ENCODE data around the gene INS. TPM values are rescaled to one million over a fixed set of nuclear protein-coding genes. Genes with fewer than 3 reads are reported as not detected.

INS gene
- total RNA-seq, 2 donors from 2014 or later = 1,947 to 16,276 TPM

DNA sequence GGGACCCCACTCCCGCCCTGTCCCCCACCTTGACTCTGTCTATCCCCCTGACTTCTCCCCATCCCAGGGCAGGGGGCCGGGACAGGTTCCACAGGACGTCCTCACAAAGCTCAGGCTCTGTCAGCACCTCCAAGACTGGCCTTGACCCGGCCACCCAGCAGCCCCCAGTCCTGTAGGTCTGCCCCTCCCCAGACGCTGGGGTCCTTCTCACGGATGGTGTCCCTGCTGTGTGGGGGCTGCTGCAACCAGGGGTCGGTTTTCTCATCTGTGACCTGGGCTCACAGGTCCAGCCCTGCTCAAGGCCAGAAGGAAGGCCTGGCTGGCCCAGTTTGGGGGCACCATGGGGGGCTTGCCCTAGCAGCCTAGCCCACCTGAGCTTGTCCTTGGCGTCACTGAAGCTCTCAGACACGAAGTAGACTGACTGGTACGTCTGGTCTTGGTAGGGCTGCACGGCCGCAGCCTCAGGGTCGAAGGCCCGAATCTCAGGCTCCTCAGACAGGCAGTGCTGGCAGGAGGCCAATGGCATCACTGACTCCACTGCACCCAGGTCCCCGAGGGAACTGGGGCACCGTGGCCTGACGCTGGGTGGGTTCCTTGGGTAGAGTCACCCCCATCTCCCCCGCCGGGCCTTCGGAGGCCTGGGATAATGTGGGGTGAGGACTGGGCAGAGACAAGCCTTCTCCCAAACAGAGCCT is 4.0 kb upstream of the INS start:
- peaks cover 7% of the 10 kb centered on the region for H3K4me1 ChIP-seq
- H3K36me3 ChIP-seq (replicated peaks in 1 of 2; ENCODE audit: insufficient read depth in 1 of 2, low read depth in 2 of 2) = no peaks in the 10 kb centered on the region
- intact Hi-C loops (cut with DNase I) = loop anchor here (5.0 kb wide), 1 partner anchor 273 kb away; the partner anchor contains the start of gene PRR33
- no peak for TF ChIP-seq POLR2A (IDR thresholded peaks at IDR 0.05)
- TF ChIP-seq, protein P1, sequence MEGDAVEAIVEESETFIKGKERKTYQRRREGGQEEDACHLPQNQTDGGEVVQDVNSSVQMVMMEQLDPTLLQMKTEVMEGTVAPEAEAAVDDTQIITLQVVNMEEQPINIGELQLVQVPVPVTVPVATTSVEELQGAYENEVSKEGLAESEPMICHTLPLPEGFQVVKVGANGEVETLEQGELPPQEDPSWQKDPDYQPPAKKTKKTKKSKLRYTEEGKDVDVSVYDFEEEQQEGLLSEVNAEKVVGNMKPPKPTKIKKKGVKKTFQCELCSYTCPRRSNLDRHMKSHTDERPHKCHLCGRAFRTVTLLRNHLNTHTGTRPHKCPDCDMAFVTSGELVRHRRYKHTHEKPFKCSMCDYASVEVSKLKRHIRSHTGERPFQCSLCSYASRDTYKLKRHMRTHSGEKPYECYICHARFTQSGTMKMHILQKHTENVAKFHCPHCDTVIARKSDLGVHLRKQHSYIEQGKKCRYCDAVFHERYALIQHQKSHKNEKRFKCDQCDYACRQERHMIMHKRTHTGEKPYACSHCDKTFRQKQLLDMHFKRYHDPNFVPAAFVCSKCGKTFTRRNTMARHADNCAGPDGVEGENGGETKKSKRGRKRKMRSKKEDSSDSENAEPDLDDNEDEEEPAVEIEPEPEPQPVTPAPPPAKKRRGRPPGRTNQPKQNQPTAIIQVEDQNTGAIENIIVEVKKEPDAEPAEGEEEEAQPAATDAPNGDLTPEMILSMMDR (IDR thresholded peaks at IDR 0.05) = no peak
- no peak for ATAC-seq
- H3K27ac ChIP-seq = no peak overlapping the region
- 50 to 58% methylated on average over 8 to 19 of the region's 20 CpGs for WGBS, 2 donors
- H3K27me3 ChIP-seq = no peaks in the 10 kb centered on the region
- H3K9me3 ChIP-seq = no peaks in the 10 kb centered on the region
- peak in 2 of 4 donors; percentile 36 to 49 for DNase-seq
- H3K4me3 ChIP-seq = no peak overlapping the region

DNA sequence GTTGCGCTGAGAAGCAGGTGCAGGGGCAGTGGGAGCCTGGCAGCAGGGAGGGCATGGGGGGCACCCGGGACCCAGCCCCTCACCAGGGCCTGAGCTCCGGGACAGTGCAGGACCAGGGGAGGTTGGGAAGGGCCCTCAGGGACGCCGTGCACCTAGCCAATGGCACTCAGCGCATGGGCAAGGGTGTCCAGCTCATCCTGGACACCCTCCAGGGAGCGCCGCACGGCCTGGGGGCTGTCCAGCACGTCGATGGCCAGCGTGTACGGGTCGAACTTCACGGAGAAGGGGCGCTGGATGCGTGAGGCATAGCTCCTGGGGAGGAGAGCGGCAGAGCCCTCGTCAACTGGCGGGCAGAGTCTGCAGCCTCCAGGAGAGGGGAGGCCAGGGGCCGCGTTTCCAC is 3.1 kb upstream of the INS start:
- DNase-seq = no peak
- H3K27ac ChIP-seq = no peak overlapping the region
- no peak for ATAC-seq
- H3K4me1 ChIP-seq = peaks cover 7% of the 10 kb centered on the region
- H3K36me3 ChIP-seq (replicated peaks in 1 of 2; ENCODE audit: insufficient read depth in 1 of 2, low read depth in 2 of 2) = no peaks in the 10 kb centered on the region
- H3K9me3 ChIP-seq = no peaks in the 10 kb centered on the region
- 80 to 81% methylated on average over 2 to 22 of the region's 22 CpGs for WGBS, 2 donors
- TF ChIP-seq, protein P1 (IDR thresholded peaks at IDR 0.05) = no peak
- TF ChIP-seq POLR2A (IDR thresholded peaks at IDR 0.05) = no peak
- H3K4me3 ChIP-seq = no peak overlapping the region
- intact Hi-C loops (cut with DNase I) = loop anchor here (5.0 kb wide), 1 partner anchor 272 kb away; the partner anchor contains the start of gene PRR33
- H3K27me3 ChIP-seq = no peaks in the 10 kb centered on the region

DNA sequence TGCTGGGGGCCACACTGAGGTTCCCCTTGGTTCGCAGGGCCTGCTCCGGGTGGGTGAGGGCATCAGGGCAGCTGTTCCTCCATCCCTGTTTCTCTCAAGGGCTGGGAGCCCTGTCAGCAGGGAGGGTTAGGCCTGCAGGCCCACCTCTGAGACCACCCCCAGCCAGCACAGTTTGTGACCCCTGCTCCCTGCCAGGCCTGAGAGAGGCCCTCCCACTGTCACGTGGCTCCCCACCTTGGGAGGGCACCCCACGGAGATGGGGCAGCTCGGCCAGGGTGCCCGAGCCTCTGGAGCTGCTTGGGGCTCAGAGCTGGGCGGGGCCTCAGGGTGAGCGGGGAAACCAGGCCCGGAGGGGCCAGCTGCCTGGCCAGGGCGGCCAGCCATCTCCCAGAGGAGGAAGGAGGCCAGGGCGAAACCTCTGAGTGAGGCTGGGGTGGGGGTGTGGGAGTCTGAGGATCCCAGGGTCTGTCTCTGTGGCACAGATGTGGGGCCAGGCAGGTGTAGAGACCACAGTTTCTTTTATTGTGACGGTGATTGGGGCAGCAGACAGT is 2.5 kb upstream of the INS start:
- Histone ChIP-seq H3K9me3 (no peaks in the 10 kb centered on the region), H3K27ac (no peak overlapping the region), H3K4me1 (peaks cover 7% of the 10 kb centered on the region), H3K36me3 (replicated peaks in 1 of 2; ENCODE audit: insufficient read depth in 1 of 2, low read depth in 2 of 2) (no peaks in the 10 kb centered on the region), H3K4me3 (no peak overlapping the region), H3K27me3 (no peaks in the 10 kb centered on the region)
- ATAC-seq (no peak), DNase-seq (no peak)
- WGBS, 2 donors = 63 to 79% methylated on average over 5 to 12 of the region's 12 CpGs
- intact Hi-C loops (cut with DNase I) = loop anchor here (5.0 kb wide), 1 partner anchor 271 kb away; the partner anchor contains the start of gene PRR33
- TF ChIP-seq, protein P1 (IDR thresholded peaks at IDR 0.05) = no peak
- TF ChIP-seq POLR2A (IDR thresholded peaks at IDR 0.05) = no peak

DNA sequence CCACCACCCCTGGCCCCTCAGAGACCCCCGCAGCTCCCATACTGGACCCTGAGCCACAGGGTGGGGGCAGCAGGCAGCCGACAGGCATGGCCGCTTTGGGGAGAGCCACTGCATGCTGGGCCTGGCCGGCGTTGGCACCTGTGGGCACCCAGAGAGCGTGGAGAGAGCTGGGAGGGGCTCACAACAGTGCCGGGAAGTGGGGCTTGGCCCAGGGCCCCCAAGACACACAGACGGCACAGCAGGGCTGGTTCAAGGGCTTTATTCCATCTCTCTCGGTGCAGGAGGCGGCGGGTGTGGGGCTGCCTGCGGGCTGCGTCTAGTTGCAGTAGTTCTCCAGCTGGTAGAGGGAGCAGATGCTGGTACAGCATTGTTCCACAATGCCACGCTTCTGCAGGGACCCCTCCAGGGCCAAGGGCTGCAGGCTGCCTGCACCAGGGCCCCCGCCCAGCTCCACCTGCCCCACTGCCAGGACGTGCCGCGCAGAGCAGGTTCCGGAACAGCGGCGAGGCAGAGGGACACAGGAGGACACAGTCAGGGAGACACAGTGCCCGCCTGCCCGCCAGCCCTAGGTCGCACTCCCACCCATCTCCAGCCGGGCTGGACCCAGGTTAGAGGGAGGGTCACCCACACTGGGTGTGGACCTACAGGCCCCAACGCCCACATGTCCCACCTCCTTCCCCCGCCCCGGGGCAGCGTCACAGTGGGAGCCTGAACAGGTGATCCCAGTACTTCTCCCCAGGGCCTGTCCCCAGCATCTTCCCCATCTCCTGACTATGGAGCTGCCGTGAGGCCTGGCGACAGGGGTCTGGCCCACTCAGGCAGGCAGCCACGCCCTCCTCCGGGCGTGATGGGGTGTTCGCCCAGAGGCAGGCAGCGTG is 1.2 kb downstream of the INS start:
- H3K4me3 ChIP-seq = no peak overlapping the region
- DNase-seq (no peak), ATAC-seq (no peak)
- no peaks in the 10 kb centered on the region for H3K27me3 ChIP-seq
- H3K4me1 ChIP-seq = no peaks in the 10 kb centered on the region
- no peaks in the 10 kb centered on the region for H3K9me3 ChIP-seq
- H3K36me3 ChIP-seq (replicated peaks in 1 of 2; ENCODE audit: insufficient read depth in 1 of 2, low read depth in 2 of 2) = no peaks in the 10 kb centered on the region
- no peak overlapping the region for H3K27ac ChIP-seq
- TF ChIP-seq POLR2A (IDR thresholded peaks at IDR 0.05) = no peak
- TF ChIP-seq, protein P1 (IDR thresholded peaks at IDR 0.05) = no peak
- intact Hi-C loops (cut with DNase I) = loop anchor here (5.0 to 10.0 kb wide), 2 partner anchors 267 to 505 kb away; partner anchors contain the start of gene PRR33
- WGBS, 2 donors = 58 to 67% methylated on average over 11 to 36 of the region's 36 CpGs

Data from body of pancreas (tissue), 4 donors.